Activated effector memory CD4-positive, alpha-beta T cell treated with anti-CD3 and anti-CD28 coated beads, Interleukin-2, amount 50 U/mL, for 16 hours (primary cell): ENCODE data around the gene SERPINI2.
"Not testable (repeated sequence)": the region's sequence is repeated elsewhere in the genome, so short reads cannot be mapped to it uniquely, and the experiment has no call there.

Experiments
- DNase-seq: peaks from one replicate; pipeline ENCODE4 v3.0.0-alpha.2; 2020

SERPINI2 gene

GRCh38 chr3:167445491-167445890 lies 28.4 kb downstream of the SERPINI2 start:
- DNase-seq: no peak

GRCh38 chr3:167441256-167441655 lies 32.6 kb downstream of the SERPINI2 start:
- DNase-seq: no peak

GRCh38 chr3:167437428-167438139 lies 36.3 kb downstream of the SERPINI2 start:
- DNase-seq: no peak

GRCh38 chr3:167426962-167427361 lies 46.9 kb downstream of the SERPINI2 start:
- DNase-seq: not testable (repeated sequence)

GRCh38 chr3:167422396-167422795 lies 51.4 kb downstream of the SERPINI2 start:
- DNase-seq: not testable (repeated sequence)

- no peak for DNase-seq
Observed at GRCh38 chr3:167409611-167410010, 64.2 kb downstream of the SERPINI2 start.

- no peak for DNase-seq
Observed at GRCh38 chr3:167406876-167407492, 66.9 kb downstream of the SERPINI2 start.

- DNase-seq: no peak
Observed at GRCh38 chr3:167397826-167398225, 76.0 kb downstream of the SERPINI2 start.

- DNase-seq: no peak
Observed at GRCh38 chr3:167396075-167396474, 77.8 kb downstream of the SERPINI2 start.

- no peak for DNase-seq
Observed at GRCh38 chr3:167394003-167394402, 79.8 kb downstream of the SERPINI2 start.
